Measurements from ENCODE around the gene WDR77.

WDR77 gene

GRCh38 chr1:111448918-111449702, at the start of gene WDR77, which contains the start of gene ATP5PB:
TSS of gene WDR77 (minus strand) at chr1:111449256. CDS start at chr1:111449169, 87 bp downstream.
TSS of gene ATP5PB (plus strand) at chr1:111449464. CDS start at chr1:111449542, 78 bp downstream.
- DNase-seq = peak; percentile 86 to 88

- DNase-seq = no peak
These were observed 48.5 kb upstream of the WDR77 start for GRCh38 chr1:111497592-111497991.

- DNase-seq = no peak
These were observed 47.3 kb upstream of the WDR77 start for GRCh38 chr1:111496398-111496797.

- DNase-seq = no peak
These were observed 42.0 kb upstream of the WDR77 start for GRCh38 chr1:111491070-111491469.

- DNase-seq = no peak
These were observed 41.2 kb upstream of the WDR77 start for GRCh38 chr1:111490220-111490619.

GRCh38 chr1:111489604-111490003, 40.5 kb upstream of the WDR77 start:
- DNase-seq = no peak

GRCh38 chr1:111488669-111489068, 39.6 kb upstream of the WDR77 start:
- DNase-seq = no peak

GRCh38 chr1:111487133-111487532, 38.1 kb upstream of the WDR77 start:
- no peak for DNase-seq

- DNase-seq = no peak
These were observed 37.4 kb upstream of the WDR77 start for GRCh38 chr1:111486431-111486830.

- DNase-seq = no peak
These were observed 35.5 kb upstream of the WDR77 start for GRCh38 chr1:111484391-111485026.

- no peak for DNase-seq
These were observed 34.8 kb upstream of the WDR77 start for GRCh38 chr1:111483876-111484275.

GRCh38 chr1:111483166-111483565, 34.1 kb upstream of the WDR77 start:
- no peak for DNase-seq

GRCh38 chr1:111481387-111482221, 32.5 kb upstream of the WDR77 start:
- peak; percentile 68 for DNase-seq

- no peak for DNase-seq
These were observed 31.6 kb upstream of the WDR77 start for GRCh38 chr1:111480674-111481073.

- peak; percentile 30 to 40 for DNase-seq
These were observed 27.8 kb upstream of the WDR77 start for GRCh38 chr1:111476761-111477309.

- no peak for DNase-seq
These were observed 27.2 kb upstream of the WDR77 start for GRCh38 chr1:111476214-111476613.

- DNase-seq = peak; percentile 39 to 41
These were observed 26.6 kb upstream of the WDR77 start for GRCh38 chr1:111475701-111476100.

GRCh38 chr1:111474521-111474920, 25.5 kb upstream of the WDR77 start:
- DNase-seq = no peak

- DNase-seq = no peak
These were observed 25.1 kb upstream of the WDR77 start for GRCh38 chr1:111474106-111474505.

- no peak for DNase-seq
These were observed 22.5 kb upstream of the WDR77 start for GRCh38 chr1:111471538-111471937.

GRCh38 chr1:111471012-111471411, 22.0 kb upstream of the WDR77 start:
- DNase-seq = peak; percentile 54 to 62

- no peak for DNase-seq
These were observed 21.5 kb upstream of the WDR77 start for GRCh38 chr1:111470596-111470995.

- no peak for DNase-seq
These were observed 20.5 kb upstream of the WDR77 start for GRCh38 chr1:111469539-111469938.

Measured in stimulated activated CD4-positive, alpha-beta T cell treated with anti-CD3 and anti-CD28 coated beads, Interleukin-2, amount 100 ng/mL, for 24 hours (primary cell).